GM18498 (cell line): ENCODE results near the gene ACAP1.

ENCODE experiments used
- ATAC-seq: cut with Tn5 transposase; IDR thresholded peaks from one replicate; pipeline ENCODE4 v1.9.1; 2021; ENCODE audit warnings: mild to moderate bottlenecking, moderate library complexity; ENCODE audit not compliant: unreplicated experiment

Gene ACAP1, protein sequence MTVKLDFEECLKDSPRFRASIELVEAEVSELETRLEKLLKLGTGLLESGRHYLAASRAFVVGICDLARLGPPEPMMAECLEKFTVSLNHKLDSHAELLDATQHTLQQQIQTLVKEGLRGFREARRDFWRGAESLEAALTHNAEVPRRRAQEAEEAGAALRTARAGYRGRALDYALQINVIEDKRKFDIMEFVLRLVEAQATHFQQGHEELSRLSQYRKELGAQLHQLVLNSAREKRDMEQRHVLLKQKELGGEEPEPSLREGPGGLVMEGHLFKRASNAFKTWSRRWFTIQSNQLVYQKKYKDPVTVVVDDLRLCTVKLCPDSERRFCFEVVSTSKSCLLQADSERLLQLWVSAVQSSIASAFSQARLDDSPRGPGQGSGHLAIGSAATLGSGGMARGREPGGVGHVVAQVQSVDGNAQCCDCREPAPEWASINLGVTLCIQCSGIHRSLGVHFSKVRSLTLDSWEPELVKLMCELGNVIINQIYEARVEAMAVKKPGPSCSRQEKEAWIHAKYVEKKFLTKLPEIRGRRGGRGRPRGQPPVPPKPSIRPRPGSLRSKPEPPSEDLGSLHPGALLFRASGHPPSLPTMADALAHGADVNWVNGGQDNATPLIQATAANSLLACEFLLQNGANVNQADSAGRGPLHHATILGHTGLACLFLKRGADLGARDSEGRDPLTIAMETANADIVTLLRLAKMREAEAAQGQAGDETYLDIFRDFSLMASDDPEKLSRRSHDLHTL

GRCh38 chr17:7336240-7337175 is at the start of gene ACAP1:
ACAP1 (plus strand) TSS chr17:7336529; CDS start chr17:7336735, 206 bp downstream.
- ATAC-seq, result peak; percentile 75

GRCh38 chr17:7289256-7290032 is 46.9 kb upstream of the ACAP1 start:
- no peak for ATAC-seq

- no peak for ATAC-seq
These were observed 46.2 kb upstream of the ACAP1 start for GRCh38 chr17:7290166-7290565.

DNA sequence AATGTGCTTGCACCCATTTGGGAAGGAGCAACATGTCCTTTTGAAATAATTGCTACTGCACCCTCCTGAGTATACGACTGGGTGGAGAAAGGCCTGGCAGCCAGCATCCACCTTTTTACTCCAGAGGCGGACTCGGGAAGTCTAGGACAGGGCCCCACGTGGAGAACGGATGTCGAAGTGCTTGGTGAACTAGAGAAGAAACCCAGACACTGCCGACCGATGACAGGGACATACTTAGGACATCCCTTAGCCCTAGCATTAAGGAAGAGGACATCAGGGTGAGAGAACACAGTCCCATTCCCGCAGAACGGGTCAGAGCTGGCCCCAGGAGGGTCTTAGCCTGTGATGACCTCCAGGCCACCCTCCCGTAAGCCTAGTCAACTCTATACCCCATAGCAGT is 45.6 kb upstream of the ACAP1 start:
- no peak for ATAC-seq

DNA sequence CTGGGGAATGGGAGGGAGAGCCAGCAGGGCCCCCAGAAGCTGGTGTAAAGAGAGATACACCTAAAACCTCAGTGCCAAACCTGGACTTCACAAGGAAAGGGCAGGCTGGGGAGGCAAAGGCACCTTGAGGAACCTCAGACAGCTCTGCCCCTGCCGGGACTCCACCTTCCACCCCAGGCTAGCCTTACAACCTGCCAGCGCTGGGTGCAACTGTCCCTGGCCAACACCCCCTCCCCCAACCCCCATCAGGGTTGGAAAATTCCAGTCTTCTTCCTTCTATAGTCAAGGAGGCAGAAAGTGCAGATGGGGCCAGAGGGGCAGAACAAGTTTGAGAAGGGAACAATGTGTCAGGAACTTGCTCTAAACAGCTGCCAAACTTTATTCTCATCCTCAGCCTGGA is 44.1 kb upstream of the ACAP1 start:
- no peak for ATAC-seq

DNA sequence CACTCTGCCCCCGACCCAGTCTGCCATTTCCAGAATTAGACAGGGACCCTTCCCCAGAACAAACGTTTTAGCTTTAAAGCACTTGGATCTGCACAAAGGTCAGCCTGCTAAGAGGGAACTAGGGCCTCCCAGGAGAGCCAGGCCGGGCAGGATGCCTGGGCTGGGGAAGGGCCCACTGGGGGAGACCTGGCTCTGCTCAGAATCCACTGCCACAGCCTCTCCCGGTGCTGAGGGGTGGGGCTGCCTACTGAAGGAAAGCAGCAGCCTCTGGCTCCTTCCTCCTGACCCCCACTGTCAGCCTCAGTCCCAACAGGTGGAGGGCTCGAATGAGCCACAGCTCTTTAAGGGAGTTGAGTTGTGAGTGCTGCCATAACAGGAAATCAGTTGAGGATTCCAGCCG is 43.6 kb upstream of the ACAP1 start:
- ATAC-seq, result no peak

DNA sequence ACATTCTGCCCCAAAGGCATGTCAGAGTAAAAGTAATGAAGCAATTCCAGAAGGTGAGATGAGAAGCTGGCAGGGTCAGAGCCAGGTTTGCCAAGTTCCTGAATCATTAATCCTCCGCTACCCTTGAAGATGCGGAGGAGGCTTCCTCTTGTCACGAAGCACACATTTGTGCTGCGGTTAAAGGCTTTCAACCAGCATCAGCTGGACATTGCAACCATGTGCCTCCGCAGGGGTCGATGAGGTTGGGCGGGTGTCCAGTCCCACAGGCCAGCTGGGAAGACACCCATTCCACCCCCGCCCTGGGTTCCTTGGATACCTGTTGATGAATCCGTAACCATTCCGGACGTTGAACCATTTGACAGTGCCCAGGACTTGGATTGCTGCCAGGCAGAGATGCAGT is 43.2 kb upstream of the ACAP1 start:
- no peak for ATAC-seq

GRCh38 chr17:7293816-7294613 is 42.3 kb upstream of the ACAP1 start:
- no peak for ATAC-seq

DNA sequence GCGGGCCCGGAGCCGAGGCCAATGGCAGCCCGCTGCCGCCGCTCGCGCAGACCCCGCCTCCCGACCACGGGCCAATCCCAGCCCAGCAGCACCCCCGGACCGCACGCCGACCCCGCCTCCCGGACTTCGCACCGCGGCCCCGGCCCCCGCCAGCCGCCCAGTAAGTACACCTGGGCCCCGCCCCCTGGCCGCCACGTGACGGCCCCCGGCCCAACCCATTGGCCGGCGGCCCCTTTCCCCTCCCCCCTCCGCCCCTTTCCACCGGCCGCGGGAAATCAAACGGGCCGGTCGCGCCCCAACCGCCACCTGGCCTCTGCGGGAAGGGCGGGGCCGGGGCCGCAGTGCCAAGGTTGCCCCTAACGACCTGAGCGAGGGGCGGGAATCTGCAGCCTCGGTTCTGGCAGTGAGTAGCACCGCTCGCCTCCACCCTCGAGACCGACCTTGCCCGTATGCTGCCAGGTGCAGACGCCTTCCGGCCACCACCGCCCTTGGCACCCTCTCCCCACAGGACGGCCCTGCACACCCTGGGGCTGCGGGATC is 41.6 kb upstream of the ACAP1 start, which contains the start of gene YBX2:
YBX2 (minus strand) TSS at position 26 of the 540 bp plus-strand sequence. CDS start 139 bp downstream, outside the sequence.
- no peak for ATAC-seq

DNA sequence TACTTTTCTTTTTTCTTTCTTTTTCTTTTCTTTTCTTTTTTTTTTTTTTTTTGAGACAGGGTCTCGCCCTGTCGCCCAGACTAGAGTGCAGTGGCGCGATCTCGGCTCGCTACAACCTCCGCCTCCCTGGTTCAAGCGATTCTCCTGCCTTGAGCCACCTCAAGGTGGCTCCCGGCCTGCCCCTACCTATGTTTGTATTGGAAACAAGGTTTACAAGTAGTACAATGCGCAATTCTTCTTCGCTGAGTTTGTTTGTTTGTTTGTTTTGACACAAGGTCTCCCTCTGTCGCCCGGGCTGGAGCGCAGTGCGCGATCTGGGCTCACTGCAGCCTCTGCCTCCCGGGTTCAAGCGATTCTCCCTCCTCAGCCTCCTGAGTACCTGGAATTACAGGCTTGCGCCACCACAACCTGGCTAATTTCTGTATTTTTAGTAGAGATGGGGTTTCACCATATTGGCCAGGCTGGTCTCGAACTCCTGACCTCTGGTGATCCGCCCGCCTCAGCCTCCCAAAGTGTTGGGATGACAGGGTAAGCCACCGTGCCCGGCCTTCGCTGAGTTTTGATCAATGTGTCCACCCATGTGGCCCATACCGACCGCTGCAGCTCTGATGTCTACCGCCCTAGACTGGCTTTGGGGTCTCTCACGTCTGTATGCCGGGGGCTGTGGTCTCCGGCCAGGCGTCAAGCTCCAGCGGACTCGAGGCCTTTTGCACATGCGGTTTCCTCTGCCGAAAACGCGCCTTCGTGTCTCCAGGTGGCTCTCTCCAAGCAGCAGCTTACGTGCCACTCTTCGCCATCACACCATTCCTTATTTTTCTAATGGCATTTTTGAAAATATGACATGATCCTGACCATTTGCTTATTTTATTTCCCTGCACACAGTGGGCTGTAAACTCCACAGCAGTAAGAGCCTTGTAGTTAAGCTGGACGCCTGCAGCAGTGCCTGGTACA is 40.8 kb upstream of the ACAP1 start:
- ATAC-seq, result no peak

DNA sequence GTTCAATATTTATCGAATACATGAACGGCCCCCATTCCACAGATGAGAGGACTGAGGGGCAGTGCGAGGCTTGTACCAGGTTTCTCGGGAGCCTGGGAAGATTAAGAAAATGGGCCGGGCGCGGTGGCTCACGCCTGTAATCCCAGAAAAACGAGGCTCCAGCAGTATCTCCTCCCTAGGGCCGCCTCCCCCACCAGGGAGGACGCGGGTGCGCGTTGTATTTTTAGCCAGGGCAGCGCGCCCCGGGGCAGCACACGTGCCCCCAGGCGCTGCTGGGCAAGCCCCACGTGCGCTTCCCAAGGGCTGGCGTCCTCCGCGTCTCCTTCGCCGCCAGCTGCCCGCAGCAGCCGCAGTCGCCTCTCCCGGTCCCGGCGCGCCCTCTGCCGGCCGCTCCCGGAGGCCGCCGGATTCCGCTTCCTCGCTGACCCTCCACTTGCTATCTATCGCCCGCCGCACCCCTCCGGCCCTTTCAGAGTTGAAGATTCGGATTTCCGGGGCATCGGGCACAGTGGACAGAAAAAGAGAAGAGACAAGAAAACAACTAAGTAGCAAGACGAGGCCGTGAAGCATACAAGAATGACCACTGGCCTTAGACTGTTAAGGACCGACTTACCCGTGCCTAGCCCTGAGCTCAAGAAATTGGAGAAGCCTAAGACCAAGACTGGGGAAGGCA is 40.0 kb upstream of the ACAP1 start:
- ATAC-seq, result no peak

DNA sequence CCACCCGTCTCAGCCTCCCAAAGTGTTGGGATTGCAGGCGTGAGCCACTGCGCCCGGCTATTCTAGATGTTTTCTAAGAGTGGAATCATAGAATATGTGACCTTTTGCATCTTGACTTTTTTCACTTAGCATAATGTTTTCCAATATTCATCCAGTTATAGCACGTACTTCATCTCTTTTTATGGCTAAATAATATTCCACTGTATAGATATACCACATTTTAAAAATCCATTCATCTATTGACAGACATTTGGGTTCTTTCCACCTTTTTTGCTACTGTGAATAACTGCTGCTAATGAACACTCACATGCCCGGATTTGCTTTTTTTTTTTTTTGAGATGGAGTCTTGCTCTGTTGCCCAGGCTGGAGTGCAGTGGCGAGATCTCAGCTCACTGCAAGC is 32.1 kb upstream of the ACAP1 start:
- no peak for ATAC-seq

GRCh38 chr17:7306911-7307685 is 29.2 kb upstream of the ACAP1 start, which contains the start of gene EIF5A:
EIF5A (plus strand) TSS chr17:7307628; CDS start chr17:7309636, 2,008 bp downstream.
- peak; percentile 78 for ATAC-seq

- ATAC-seq, result peak; percentile 0
These were observed 28.4 kb upstream of the ACAP1 start for GRCh38 chr17:7307686-7308624.

GRCh38 chr17:7308625-7309433 is 27.5 kb upstream of the ACAP1 start:
- peak; percentile 27 for ATAC-seq
